ENCODE results near the gene GPRC5D.

GRCh38 chr12:12902036-12902435, 49.9 kb downstream of the GPRC5D start:
- no peak for TF ChIP-seq CTCF (IDR thresholded peaks at IDR 0.05)
- no peak for TF ChIP-seq TCF12 (IDR thresholded peaks at IDR 0.05)
- TF ChIP-seq JUND (IDR thresholded peaks at IDR 0.05) = peak; percentile 21; the same call in 1 of the 2 replicates
- TF ChIP-seq RAD21 (IDR thresholded peaks at IDR 0.05; ENCODE audit: low read length) = no peak
- no peak for TF ChIP-seq PBX3 (IDR thresholded peaks at IDR 0.05)
- TF ChIP-seq MAX (IDR thresholded peaks at IDR 0.05; ENCODE audit: low read depth) = no peak
- no peak for TF ChIP-seq POLR2AphosphoS5 (IDR thresholded peaks at IDR 0.05; ENCODE audit: low read depth, low read length)
- no peak for TF ChIP-seq EP300 (IDR thresholded peaks at IDR 0.05; ENCODE audit: borderline replicate concordance in 1 of 2, low read depth in 1 of 2, low read length in 1 of 2)
- TF ChIP-seq EZH2phosphoT487 (IDR thresholded peaks at IDR 0.05; ENCODE audit: borderline replicate concordance, low read depth) = no peak
- no peak for TF ChIP-seq GATA2 (CRISPR knock-in tag; IDR thresholded peaks at IDR 0.05)
- no peak for TF ChIP-seq IRF3 (IDR thresholded peaks at IDR 0.05; ENCODE audit: low read depth, low read length)
- TF ChIP-seq REST (IDR thresholded peaks at IDR 0.05; ENCODE audit: low read depth, low read length) = no peak

Measured in SK-N-SH (cell line).